Fibroblast of pulmonary artery (primary cell): ENCODE measurements around the gene PRKG1.

Experiments used
- DNase-seq: peaks from one replicate; pipeline ENCODE4 v3.0.0-alpha.2; 2010; ENCODE audit warnings: low read depth
- H3K4me3 ChIP-seq: replicated peaks from 2 replicates; pipeline ENCODE4 v1.5.1; 2011; ENCODE audit warnings: low read depth, mild to moderate bottlenecking, control low read depth, low read length, moderate library complexity
- CTCF ChIP-seq: IDR thresholded peaks from 2 replicates; pipeline ENCODE4 v1.5.1; 2011; ENCODE audit warnings: mild to moderate bottlenecking, control low read depth, low read length, inconsistent platforms; ENCODE audit errors: missing control alignments

Gene PRKG1

DNA sequence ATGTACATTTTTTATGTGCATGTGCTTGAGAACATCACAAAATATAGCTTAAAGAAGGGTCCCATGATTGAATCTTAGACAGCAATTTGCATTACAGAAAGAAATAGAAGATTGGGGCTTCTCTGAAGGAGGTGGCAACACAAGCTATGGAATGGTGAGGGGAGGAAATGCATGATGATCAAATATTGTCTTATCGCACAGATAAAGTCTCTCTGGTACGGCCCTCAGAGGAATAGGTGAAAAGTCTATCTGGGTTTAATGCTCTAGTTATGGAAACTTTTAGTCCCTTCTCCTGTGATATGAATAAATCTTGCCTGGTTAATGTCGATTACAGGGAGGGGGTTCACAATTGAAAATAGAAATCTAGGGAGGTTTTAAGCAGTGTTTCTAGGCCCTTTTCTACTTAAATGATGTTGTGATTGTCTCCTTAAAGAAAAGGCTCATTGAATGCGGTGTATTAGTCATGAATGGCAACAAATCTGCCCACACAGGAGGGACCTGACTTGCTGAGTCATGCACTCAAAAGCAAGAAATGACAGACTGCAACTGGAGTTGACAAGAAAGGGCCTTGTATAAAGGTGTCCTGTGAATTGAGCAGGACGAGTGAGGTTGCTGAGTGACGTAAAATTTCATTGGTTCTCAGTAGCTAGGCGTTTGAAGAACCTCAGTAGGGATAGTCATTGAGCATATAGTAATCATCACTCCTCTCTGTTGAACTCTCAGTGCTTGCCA lies 758.5 kb downstream of the PRKG1 start:
- TF ChIP-seq CTCF: no peak
- DNase-seq: peak; percentile 89
- H3K4me3 ChIP-seq: no peak overlapping the region

GRCh38 chr10:51834548-51834947 lies 760.3 kb downstream of the PRKG1 start:
- H3K4me3 ChIP-seq: no peak overlapping the region
- no peak for TF ChIP-seq CTCF
- DNase-seq: no peak

DNA sequence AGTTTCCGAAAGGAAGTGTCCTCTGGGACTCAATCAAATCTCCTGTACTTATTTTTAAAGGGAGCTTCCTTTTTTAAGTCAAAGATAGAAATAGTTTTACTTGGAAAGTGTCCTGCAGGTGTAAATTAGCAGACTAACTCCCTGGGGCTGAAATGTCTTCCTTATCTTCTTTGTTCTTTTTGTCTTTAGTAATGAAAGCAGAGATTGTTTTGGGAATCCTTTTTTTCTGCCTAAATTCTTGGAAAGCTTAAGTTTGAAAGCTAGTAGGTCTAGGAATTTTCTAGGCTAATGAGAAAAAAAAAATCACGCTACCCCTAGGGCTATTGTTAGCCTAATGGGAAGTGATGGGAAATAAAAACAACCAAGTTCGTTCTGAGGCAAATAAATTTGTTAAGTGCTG lies 764.2 kb downstream of the PRKG1 start:
- no peak overlapping the region for H3K4me3 ChIP-seq
- no peak for TF ChIP-seq CTCF
- DNase-seq: no peak

GRCh38 chr10:51843966-51844365 lies 769.7 kb downstream of the PRKG1 start:
- no peak overlapping the region for H3K4me3 ChIP-seq
- no peak for DNase-seq

DNA sequence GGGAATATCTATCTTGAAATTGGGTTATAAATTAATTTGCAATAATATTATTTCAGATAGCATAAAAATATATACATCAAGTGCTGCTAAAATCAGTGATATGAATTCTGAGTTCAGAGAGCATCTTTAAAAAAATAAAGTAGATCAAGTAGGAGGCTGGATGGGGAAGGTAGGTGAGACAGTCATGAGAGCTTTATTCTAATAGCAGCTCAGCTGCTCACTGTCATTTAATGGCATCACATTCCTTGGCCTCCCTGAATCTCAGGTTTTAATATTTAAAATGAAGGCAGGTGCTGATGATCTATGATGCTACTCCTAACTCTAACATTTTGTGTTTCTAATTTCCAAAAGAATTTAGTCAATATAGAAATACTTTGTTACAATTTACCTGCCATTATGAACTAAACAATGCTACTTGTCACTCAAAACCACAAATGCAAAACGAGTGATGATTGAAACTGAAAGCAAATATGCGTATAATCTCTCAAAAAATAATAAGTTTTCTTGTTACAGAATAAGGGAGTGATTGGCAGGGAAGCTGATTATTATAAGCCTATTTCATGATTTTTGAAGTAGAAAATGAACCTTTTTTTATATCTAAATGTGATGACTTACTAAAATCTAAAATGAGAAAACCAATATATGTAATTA lies 772.7 kb downstream of the PRKG1 start:
- no peak overlapping the region for H3K4me3 ChIP-seq
- TF ChIP-seq CTCF: no peak

More at GRCh38 chr10:51843966-51844365, 769.7 kb downstream of the PRKG1 start:
- TF ChIP-seq CTCF: no peak

DNA sequence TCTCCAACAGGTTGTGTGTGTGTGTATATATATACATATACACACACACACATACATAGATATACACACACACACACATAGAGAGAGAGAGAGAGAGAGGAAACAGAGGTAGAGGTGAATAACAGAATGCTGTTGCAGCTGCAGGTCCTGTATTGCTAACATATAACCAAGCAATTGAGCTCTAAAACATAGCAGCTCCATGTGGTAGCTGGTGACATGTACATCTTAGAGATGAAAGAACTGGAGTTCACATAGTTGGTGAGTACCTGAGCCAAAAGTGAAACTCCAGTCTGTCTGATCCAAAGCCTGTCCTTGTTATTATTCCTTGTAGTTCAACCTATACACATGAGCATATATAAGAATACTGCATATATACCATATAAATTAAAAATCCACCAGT lies 778.0 kb downstream of the PRKG1 start:
- H3K4me3 ChIP-seq: no peak overlapping the region
- no peak for TF ChIP-seq CTCF
- no peak for DNase-seq

More for the DNA sequence above, 772.7 kb downstream of the PRKG1 start:
- no peak for DNase-seq
